Measurements from ENCODE around the gene ACTN3. TPM values are rescaled to one million over a fixed set of nuclear protein-coding genes. Genes with fewer than 3 reads are reported as not detected.

ACTN3 gene
- total RNA-seq = under 1 TPM in 1 of 2 experiments, not detected in 1; 0.23 TPM

GRCh38 chr11:66546368-66546965 lies at the start of gene ACTN3:
ACTN3 (plus strand) TSS chr11:66546903; CDS start chr11:66546938, 35 bp downstream.
- CTCF ChIA-PET = interaction anchor here (0.5 to 2.1 kb wide), 8 partner anchors 9 to 249 kb away, joined by 3 to 11 read pairs (median 3); partner anchors contain the start of gene RBM4B
- H3K27ac Mint-ChIP-seq = peak within 1 kb of the TSS; percentile 82
- DNase-seq = peak; percentile 29

DNA sequence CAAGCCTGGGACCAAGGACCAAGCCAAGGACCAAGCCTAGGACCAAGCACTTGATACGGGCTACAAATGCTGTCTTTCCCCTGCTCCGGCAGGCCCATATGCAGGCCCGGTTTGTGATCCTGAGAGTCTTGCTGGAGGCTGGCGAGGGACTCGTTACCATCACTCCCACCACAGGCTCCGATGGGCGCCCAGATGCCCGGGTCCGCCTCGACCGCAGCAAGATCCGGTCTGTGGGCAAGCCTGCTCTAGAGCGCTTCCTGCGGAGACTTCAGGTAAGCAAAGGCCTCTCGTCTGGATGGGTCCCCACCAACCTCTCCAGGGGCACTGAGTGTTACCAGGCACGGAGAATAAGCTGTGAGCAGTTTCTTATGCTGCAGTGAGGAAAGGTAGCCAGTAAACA lies 49.5 kb upstream of the ACTN3 start:
- Mint-ChIP-seq H3K36me3 (ENCODE audit: low read depth) (peaks cover 29% of the 10 kb centered on the region), H3K9me3 (no peaks in the 10 kb centered on the region), H3K4me1 (peaks cover 2% of the 10 kb centered on the region), H3K27ac (no peak overlapping the region), H3K4me3 (no peak overlapping the region), H3K27me3 (no peaks in the 10 kb centered on the region)
- no peak for DNase-seq
- ChIA-PET CTCF (interaction anchor here (0.6 to 1.2 kb wide), 2 partner anchors 10 to 323 kb away, joined by 3 read pairs; no protein-coding TSS in a partner anchor), POLR2A (no interaction called here)

More at GRCh38 chr11:66546368-66546965, at the start of gene ACTN3:
- Mint-ChIP-seq H3K27me3 (peaks cover 15% of the 10 kb centered on the region), H3K4me1 (peaks cover 27% of the 10 kb centered on the region), H3K4me3 (peak within 1 kb of the TSS; percentile 77), H3K9me3 (no peaks in the 10 kb centered on the region), H3K36me3 (ENCODE audit: low read depth) (peaks cover 9% of the 10 kb centered on the region)
- POLR2A ChIA-PET = interaction anchor here (0.6 to 1.1 kb wide), 2 partner anchors 12 to 43 kb away, joined by 4 to 5 read pairs; no protein-coding TSS in a partner anchor

GRCh38 chr11:66498506-66498905 lies 48.2 kb upstream of the ACTN3 start:
- H3K9me3 Mint-ChIP-seq = no peaks in the 10 kb centered on the region
- H3K4me3 Mint-ChIP-seq = no peak overlapping the region
- peaks cover 23% of the 10 kb centered on the region for H3K36me3 Mint-ChIP-seq (ENCODE audit: low read depth)
- DNase-seq = no peak
- H3K27ac Mint-ChIP-seq = no peak overlapping the region
- CTCF ChIA-PET = no interaction called here
- no peaks in the 10 kb centered on the region for H3K27me3 Mint-ChIP-seq
- POLR2A ChIA-PET = no interaction called here
- no peaks in the 10 kb centered on the region for H3K4me1 Mint-ChIP-seq

DNA sequence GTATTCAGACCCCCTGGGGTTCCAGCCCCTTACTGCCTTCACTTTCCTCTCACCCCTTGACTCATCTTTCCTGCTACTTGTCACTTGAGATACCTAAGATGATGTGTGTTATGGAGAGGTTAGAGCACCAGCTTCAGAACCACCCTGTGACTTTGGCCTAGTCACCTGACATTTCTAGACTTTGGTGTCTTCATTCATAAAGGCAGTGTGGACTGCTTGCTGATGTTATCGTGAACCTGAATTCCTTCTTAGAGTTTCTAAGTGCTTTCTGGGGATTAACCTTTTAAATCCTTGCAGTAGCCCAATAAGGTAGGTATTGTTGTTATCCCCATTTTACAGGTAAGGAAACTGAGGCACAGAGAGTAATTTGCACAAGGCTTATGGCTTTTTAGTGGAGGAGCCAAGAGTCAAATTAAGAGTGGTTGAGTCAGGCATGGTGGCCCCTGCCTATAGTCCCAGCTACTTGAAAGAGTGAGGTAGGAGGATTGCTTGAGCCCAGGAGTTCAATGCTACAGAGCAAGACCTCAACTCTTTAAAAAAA lies 41.4 kb upstream of the ACTN3 start:
- DNase-seq = no peak
- H3K27me3 Mint-ChIP-seq = no peaks in the 10 kb centered on the region
- H3K4me1 Mint-ChIP-seq = peaks cover 7% of the 10 kb centered on the region
- peaks cover 21% of the 10 kb centered on the region for H3K36me3 Mint-ChIP-seq (ENCODE audit: low read depth)
- no peak overlapping the region for H3K27ac Mint-ChIP-seq
- POLR2A ChIA-PET = no interaction called here
- no peaks in the 10 kb centered on the region for H3K9me3 Mint-ChIP-seq
- H3K4me3 Mint-ChIP-seq = no peak overlapping the region
- CTCF ChIA-PET = interaction anchor here (1.0 to 1.2 kb wide), 2 partner anchors 14 to 96 kb away, joined by 3 read pairs; no protein-coding TSS in a partner anchor

DNA sequence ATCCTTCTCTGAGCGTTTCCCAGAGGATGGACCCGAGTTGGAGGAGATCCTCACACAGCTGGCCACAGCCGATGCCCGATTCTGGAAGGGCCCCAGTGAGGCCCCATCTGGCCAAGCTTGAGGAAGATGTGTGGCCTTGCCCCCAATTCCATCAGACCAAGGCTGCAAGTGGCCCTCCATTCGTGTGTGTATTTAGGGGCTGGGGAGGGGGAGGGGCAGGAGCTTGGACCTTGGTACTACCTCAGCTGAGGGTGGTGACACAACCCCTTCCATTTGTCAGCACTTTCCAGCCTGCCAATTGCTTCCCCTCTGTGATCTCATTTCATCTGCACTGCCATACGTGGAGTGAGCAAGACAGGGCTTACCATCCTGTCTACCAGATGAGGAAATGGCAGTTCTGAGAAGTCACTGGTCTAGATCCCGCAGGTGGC lies 37.6 kb upstream of the ACTN3 start:
- Mint-ChIP-seq H3K9me3 (no peaks in the 10 kb centered on the region), H3K27me3 (no peaks in the 10 kb centered on the region), H3K4me1 (peaks cover 18% of the 10 kb centered on the region), H3K4me3 (no peak overlapping the region), H3K36me3 (ENCODE audit: low read depth) (peaks cover 16% of the 10 kb centered on the region), H3K27ac (peak overlapping the region; percentile 31)
- peak; percentile 12 for DNase-seq
- CTCF ChIA-PET = no interaction called here
- POLR2A ChIA-PET = no interaction called here

DNA sequence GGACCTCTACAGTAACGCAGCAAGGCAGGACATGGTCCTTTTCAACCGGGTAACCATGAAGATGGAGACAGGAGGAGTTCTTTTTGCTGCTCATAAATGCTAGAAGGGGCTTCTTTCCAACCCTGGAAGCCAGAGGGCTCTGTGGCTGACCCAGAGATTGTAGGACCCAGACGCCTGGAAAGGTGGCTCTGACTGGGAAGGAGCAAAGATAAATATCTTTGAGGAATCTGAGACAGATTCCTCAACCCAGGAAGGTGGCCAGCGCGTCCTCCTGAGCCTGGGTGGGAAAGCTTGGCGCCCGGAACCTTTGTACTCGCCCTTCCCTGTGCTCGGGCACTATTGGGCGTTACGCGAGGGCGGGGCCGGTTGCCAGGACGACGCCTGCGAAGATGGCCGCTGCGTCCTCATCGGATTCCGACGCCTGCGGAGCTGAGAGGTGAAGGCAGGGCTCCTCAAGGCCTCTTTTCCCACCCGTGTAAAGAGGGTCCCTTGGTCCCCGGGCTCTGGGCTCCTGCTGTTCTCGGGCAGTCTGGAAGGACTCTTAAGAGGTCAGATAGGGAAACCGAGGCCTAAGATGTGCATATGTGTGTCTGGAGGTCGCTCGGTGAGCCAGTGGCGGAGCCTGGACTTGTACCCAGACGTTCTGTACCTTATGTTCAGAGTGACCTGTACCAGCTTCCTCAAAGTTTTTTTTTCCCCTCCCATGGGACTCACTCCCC lies 36.3 kb upstream of the ACTN3 start, which contains the start of gene BBS1:
TSS of gene BBS1 (plus strand) at position 365 of the 719 bp plus-strand sequence. CDS start at position 390, 25 bp downstream.
- POLR2A ChIA-PET = no interaction called here
- Mint-ChIP-seq H3K36me3 (ENCODE audit: low read depth) (peaks cover 12% of the 10 kb centered on the region), H3K27ac (peak within 1 kb of the TSS; percentile 66), H3K9me3 (no peaks in the 10 kb centered on the region), H3K4me1 (peaks cover 18% of the 10 kb centered on the region), H3K27me3 (no peaks in the 10 kb centered on the region), H3K4me3 (peak within 1 kb of the TSS; percentile 86)
- CTCF ChIA-PET = interaction anchor here (0.9 to 1.3 kb wide), 3 partner anchors 9 to 168 kb away, joined by 3 to 4 read pairs (median 3); no protein-coding TSS in a partner anchor
- peak; percentile 84 for DNase-seq

GRCh38 chr11:66510990-66511339 lies 35.7 kb upstream of the ACTN3 start:
- Mint-ChIP-seq H3K27me3 (no peaks in the 10 kb centered on the region), H3K36me3 (ENCODE audit: low read depth) (peaks cover 12% of the 10 kb centered on the region), H3K4me1 (peaks cover 18% of the 10 kb centered on the region), H3K9me3 (no peaks in the 10 kb centered on the region), H3K4me3 (peak overlapping the region; percentile 86), H3K27ac (peak overlapping the region; percentile 66)
- ChIA-PET CTCF (interaction anchor here (0.9 to 1.3 kb wide), 3 partner anchors 9 to 167 kb away, joined by 3 to 4 read pairs (median 3); no protein-coding TSS in a partner anchor), POLR2A (no interaction called here)
- no peak for DNase-seq

DNA sequence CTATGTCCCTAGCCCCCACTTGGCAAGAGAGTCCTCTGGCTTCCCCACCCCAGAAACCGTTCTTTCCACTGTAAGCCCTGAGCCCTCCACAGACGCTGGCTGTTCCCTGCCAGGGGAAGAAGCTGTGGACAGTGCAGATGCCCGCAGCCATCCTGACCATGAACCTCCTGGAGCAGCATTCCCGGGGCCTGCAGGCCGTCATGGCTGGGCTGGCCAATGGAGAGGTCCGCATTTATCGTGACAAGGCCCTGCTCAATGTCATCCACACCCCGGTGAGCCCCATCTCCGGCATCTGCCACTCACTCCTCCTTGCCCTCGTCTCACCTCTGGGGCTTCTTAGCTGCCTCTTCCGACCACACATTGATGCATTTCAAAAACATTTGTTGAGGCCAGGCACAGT lies 23.1 kb upstream of the ACTN3 start:
- peaks cover 5% of the 10 kb centered on the region for H3K36me3 Mint-ChIP-seq (ENCODE audit: low read depth)
- H3K9me3 Mint-ChIP-seq = no peaks in the 10 kb centered on the region
- H3K4me1 Mint-ChIP-seq = no peaks in the 10 kb centered on the region
- H3K27ac Mint-ChIP-seq = no peak overlapping the region
- no peaks in the 10 kb centered on the region for H3K27me3 Mint-ChIP-seq
- CTCF ChIA-PET = no interaction called here
- no peak for DNase-seq
- POLR2A ChIA-PET = no interaction called here
- no peak overlapping the region for H3K4me3 Mint-ChIP-seq

GRCh38 chr11:66524304-66525040 lies 22.2 kb upstream of the ACTN3 start:
- Mint-ChIP-seq H3K4me3 (no peak overlapping the region), H3K9me3 (no peaks in the 10 kb centered on the region), H3K4me1 (no peaks in the 10 kb centered on the region), H3K27me3 (no peaks in the 10 kb centered on the region), H3K27ac (no peak overlapping the region), H3K36me3 (ENCODE audit: low read depth) (peaks cover 5% of the 10 kb centered on the region)
- POLR2A ChIA-PET = no interaction called here
- DNase-seq = no peak
- CTCF ChIA-PET = no interaction called here

DNA sequence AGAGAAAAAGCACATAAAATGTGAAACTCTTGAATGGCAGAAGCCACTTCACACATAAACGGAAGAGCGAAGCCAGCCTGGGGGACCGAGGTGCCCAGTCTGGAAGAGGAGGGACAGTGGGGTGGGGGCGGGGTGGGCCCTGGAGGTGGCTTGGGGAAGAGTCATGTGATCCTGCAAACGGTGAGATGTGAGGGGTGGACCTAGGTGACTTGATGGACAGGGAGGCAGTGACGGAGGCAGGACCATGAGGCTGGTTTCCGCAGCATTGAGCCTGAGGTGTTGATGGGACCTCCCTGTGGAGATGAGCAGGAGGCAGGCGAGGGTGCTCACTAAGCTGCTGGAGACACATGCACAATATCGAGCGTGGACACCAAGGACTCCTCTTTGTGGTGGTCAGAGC lies 17.6 kb upstream of the ACTN3 start:
- DNase-seq = no peak
- H3K27me3 Mint-ChIP-seq = no peaks in the 10 kb centered on the region
- ChIA-PET CTCF (interaction anchor here (0.9 kb wide), 1 partner anchor 1145 kb away, joined by 3 read pairs; no protein-coding TSS in a partner anchor), POLR2A (no interaction called here)
- no peaks in the 10 kb centered on the region for H3K9me3 Mint-ChIP-seq
- H3K4me3 Mint-ChIP-seq = no peak overlapping the region
- H3K36me3 Mint-ChIP-seq (ENCODE audit: low read depth) = no peaks in the 10 kb centered on the region
- no peak overlapping the region for H3K27ac Mint-ChIP-seq
- H3K4me1 Mint-ChIP-seq = no peaks in the 10 kb centered on the region

- no peaks in the 10 kb centered on the region for H3K4me1 Mint-ChIP-seq
- ChIA-PET CTCF (interaction anchor here (0.9 kb wide), 1 partner anchor 1144 kb away, joined by 3 read pairs; no protein-coding TSS in a partner anchor), POLR2A (no interaction called here)
- DNase-seq = no peak
- H3K4me3 Mint-ChIP-seq = no peak overlapping the region
- no peak overlapping the region for H3K27ac Mint-ChIP-seq
- no peaks in the 10 kb centered on the region for H3K27me3 Mint-ChIP-seq
- H3K9me3 Mint-ChIP-seq = no peaks in the 10 kb centered on the region
- H3K36me3 Mint-ChIP-seq (ENCODE audit: low read depth) = no peaks in the 10 kb centered on the region
These were observed 17.0 kb upstream of the ACTN3 start for GRCh38 chr11:66529655-66530054.

DNA sequence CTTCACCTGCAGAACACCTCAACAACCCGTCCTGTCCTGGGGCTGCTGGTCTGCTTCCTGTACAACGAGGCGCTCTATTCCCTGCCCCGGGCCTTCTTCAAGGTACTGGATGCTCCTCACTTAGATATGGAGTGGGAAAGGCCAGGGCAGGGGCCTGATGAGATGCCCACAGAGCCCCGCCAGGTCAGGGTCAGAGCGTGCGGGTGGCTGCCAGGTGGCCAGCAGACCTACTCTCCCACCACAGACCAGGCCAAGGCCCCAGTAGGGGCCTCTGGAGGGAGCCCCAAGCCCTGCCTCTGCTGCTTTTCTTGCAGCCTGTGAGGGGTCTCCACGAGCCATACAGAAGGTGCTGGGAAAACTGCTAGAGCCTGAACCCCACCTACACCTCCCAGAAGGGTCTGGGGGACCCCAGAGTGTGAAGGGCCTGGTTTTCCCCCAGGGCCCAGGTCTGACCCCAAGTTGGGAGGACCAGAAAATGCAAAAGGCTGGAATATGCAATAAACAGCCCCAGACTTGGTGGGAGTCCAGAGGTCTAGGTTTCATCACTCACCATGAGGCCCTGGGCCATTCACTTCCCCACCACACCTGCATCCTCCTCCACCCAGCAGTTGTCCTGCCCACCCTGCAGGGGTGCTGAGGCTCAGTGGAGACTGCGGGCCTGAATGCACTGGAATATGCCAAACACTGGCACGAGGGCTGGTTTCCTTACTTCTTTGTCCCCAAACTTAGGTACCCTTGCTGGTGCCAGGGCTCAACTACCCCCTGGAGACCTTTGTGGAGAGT lies 15.6 kb upstream of the ACTN3 start:
- H3K27ac Mint-ChIP-seq = no peak overlapping the region
- DNase-seq = no peak
- no peaks in the 10 kb centered on the region for H3K4me1 Mint-ChIP-seq
- peaks cover 5% of the 10 kb centered on the region for H3K36me3 Mint-ChIP-seq (ENCODE audit: low read depth)
- no peaks in the 10 kb centered on the region for H3K27me3 Mint-ChIP-seq
- no peaks in the 10 kb centered on the region for H3K9me3 Mint-ChIP-seq
- H3K4me3 Mint-ChIP-seq = no peak overlapping the region
- CTCF ChIA-PET = no interaction called here
- POLR2A ChIA-PET = no interaction called here
